Mesothelial cell of epicardium (in vitro differentiated cells): ENCODE results near the gene GGT6. TPM values are rescaled to one million over a fixed set of nuclear protein-coding genes. Genes with fewer than 3 reads are reported as not detected.

Experiments used
- DNase-seq, 2 experiments: peaks; one replicate each; pipeline ENCODE4 v3.0.0; 2021; ENCODE audit warnings: low spot score in 2 of 2; ENCODE audit not compliant: unreplicated experiment in 2 of 2
- H3K27ac Mint-ChIP-seq: 2 replicates; pipeline ENCODE4 v1.8.0; 2021; ENCODE audit warnings: mixed read lengths
- H3K27me3 Mint-ChIP-seq: 2 replicates; pipeline ENCODE4 v1.8.0; 2021; ENCODE audit warnings: low read depth, mixed read lengths
- H3K36me3 Mint-ChIP-seq: 2 replicates; pipeline ENCODE4 v1.8.0; 2021; ENCODE audit warnings: mixed read lengths
- H3K4me1 Mint-ChIP-seq: 2 replicates; pipeline ENCODE4 v1.8.0; 2021; ENCODE audit warnings: mixed read lengths
- H3K4me3 Mint-ChIP-seq: 2 replicates; pipeline ENCODE4 v1.8.0; 2021; ENCODE audit warnings: mild to moderate bottlenecking, moderate library complexity, mixed read lengths
- H3K9me3 Mint-ChIP-seq: 2 replicates; pipeline ENCODE4 v1.8.0; 2021; ENCODE audit warnings: mixed read lengths
- total RNA-seq: library from RNA; stranded (reverse); gene quantifications from 3 replicates; pipeline ENCODE4 v1.2.1, GENCODE V29; 2021
- TF ChIP-seq, protein P1 (sequence below): fragments of 200-600 bp; sonication (generic); IDR thresholded peaks from one replicate; pipeline ENCODE4 v1.5.0; 2021; ENCODE audit warnings: antibody characterized with exemption; ENCODE audit not compliant: unreplicated experiment

The GGT6 gene
- total RNA-seq, 1 donor from 2014 or later, result 0.27 TPM

DNA sequence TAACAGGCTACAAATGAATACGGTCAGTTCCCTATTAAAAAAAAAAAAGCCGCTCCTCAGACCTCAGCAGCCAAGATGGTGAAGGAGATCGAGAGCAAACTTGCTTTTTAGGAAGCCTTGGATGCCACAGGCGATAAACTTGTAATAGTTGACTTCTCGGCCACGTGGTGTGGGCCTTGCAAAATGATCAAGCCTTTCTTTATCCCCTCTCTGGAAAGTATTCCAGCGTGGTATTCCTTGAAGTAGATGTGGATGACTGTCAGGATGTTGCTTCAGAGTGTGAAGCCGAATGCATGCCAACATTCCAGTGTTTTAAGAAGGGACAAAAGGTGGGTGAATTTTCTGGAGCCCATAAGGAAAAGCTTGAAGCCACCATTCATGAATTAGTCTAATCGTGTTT, 11.8 kb upstream of the GGT6 start:
- DNase-seq, result no peak
- H3K4me3 Mint-ChIP-seq, result no peak overlapping the region
- TF ChIP-seq, protein P1, sequence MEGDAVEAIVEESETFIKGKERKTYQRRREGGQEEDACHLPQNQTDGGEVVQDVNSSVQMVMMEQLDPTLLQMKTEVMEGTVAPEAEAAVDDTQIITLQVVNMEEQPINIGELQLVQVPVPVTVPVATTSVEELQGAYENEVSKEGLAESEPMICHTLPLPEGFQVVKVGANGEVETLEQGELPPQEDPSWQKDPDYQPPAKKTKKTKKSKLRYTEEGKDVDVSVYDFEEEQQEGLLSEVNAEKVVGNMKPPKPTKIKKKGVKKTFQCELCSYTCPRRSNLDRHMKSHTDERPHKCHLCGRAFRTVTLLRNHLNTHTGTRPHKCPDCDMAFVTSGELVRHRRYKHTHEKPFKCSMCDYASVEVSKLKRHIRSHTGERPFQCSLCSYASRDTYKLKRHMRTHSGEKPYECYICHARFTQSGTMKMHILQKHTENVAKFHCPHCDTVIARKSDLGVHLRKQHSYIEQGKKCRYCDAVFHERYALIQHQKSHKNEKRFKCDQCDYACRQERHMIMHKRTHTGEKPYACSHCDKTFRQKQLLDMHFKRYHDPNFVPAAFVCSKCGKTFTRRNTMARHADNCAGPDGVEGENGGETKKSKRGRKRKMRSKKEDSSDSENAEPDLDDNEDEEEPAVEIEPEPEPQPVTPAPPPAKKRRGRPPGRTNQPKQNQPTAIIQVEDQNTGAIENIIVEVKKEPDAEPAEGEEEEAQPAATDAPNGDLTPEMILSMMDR, result no peak
- H3K9me3 Mint-ChIP-seq, result no peaks in the 10 kb centered on the region
- H3K27ac Mint-ChIP-seq, result no peak overlapping the region
- H3K36me3 Mint-ChIP-seq, result no peaks in the 10 kb centered on the region
- H3K27me3 Mint-ChIP-seq, result no peaks in the 10 kb centered on the region
- H3K4me1 Mint-ChIP-seq, result peaks cover 38% of the 10 kb centered on the region

DNA sequence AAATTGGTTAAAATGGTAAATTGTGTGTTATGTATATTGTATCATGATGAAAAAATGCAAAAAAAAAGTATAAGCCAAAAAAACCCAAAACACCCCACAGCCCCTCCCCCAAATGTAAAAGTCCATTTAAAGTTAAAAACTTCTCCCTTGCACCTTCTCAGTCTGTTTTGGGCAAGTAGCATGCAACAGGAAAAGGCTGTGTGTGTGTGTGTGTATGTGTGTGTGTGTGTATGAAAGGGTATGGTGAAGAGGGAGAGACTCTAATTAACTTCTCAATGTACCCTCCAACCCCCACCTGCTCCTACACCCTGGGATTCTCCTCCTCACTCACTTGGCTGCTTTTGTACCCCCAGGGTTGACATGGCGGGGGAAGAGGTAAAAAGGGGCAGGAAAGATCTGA, 9.2 kb upstream of the GGT6 start:
- H3K27ac Mint-ChIP-seq, result peak overlapping the region; percentile 64
- H3K4me1 Mint-ChIP-seq, result peaks cover 34% of the 10 kb centered on the region
- H3K9me3 Mint-ChIP-seq, result no peaks in the 10 kb centered on the region

DNA sequence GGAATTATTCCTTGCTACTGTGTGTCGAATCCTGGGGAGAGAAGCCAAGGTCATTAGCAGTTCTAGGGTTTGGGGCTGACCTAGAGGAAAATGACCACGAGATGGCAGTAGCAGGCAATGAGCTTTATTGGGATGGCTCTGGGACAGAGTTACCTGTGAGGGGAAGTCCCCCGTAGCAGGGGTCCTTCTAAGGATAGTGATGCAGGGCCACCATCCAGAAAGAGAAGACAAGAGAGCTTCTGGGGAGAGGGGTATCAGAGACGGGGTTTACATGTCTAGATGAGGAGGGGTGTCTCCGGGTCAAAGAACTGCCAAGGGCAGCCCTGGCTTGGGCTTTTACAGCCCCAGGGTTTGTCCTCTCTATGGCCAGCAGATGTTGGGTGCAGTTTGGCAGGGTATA, 6.4 kb upstream of the GGT6 start:
- DNase-seq, result peak in 1 of 2 experiments; percentile 77
- no peaks in the 10 kb centered on the region for H3K36me3 Mint-ChIP-seq
- H3K27me3 Mint-ChIP-seq, result no peaks in the 10 kb centered on the region
- peak overlapping the region; percentile 36 for H3K27ac Mint-ChIP-seq
- H3K4me1 Mint-ChIP-seq, result peaks cover 30% of the 10 kb centered on the region
- TF ChIP-seq, protein P1, result peak; percentile 58
- H3K4me3 Mint-ChIP-seq, result no peak overlapping the region
- H3K9me3 Mint-ChIP-seq, result no peaks in the 10 kb centered on the region

More for the DNA sequence above, 9.2 kb upstream of the GGT6 start:
- DNase-seq, result no peak
- no peaks in the 10 kb centered on the region for H3K36me3 Mint-ChIP-seq
- TF ChIP-seq, protein P1, result no peak
- H3K4me3 Mint-ChIP-seq, result no peak overlapping the region
- no peaks in the 10 kb centered on the region for H3K27me3 Mint-ChIP-seq

DNA sequence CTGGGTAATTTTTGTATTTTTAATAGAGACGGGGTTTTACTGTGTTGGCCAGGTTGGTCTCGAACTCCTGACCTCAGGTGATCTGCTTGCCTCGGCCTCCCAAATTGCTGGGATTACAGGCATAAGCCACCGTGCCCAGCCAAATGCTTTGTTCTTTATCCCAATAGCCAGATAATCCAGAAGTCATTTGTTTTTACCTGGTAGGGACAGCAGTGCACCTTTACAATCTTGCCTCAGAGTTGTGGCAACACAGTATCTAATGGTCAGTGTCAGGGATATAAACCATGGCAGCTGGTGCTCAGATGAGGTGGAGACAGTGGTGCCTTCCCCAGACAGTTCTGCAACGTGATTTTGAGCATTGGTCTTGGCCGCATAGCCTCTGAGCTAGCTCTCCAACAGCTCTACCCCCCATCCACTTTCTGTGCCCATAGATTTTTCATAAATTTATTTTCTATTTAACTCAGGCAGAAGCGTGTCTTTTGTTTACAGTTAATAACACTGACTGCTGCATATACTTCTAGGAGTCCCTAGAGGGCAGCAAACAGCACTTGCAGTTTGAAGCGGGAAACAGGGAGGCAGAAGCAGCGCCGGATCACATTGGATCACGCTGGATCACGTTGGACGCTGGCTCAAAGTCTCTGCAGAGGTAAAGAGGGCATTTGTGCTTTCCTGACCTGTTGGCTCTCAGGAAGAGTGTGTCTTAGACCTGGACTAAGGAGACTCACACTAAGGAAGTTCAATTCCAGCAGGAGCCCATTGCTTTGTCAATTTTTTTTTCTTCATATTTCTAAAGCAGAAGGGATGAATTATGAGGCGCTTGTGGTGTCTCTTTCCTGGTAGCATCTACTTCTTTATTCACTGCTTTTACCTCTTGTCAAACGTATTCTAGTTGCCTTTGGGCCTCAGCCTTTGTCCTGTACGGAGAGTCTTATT, 5.1 kb upstream of the GGT6 start:
- H3K9me3 Mint-ChIP-seq, result no peaks in the 10 kb centered on the region
- DNase-seq, result no peak
- H3K27me3 Mint-ChIP-seq, result no peaks in the 10 kb centered on the region
- H3K4me3 Mint-ChIP-seq, result no peak overlapping the region
- TF ChIP-seq, protein P1, result peak; percentile 56
- H3K27ac Mint-ChIP-seq, result peak overlapping the region; percentile 50
- peaks cover 37% of the 10 kb centered on the region for H3K4me1 Mint-ChIP-seq
- no peaks in the 10 kb centered on the region for H3K36me3 Mint-ChIP-seq

DNA sequence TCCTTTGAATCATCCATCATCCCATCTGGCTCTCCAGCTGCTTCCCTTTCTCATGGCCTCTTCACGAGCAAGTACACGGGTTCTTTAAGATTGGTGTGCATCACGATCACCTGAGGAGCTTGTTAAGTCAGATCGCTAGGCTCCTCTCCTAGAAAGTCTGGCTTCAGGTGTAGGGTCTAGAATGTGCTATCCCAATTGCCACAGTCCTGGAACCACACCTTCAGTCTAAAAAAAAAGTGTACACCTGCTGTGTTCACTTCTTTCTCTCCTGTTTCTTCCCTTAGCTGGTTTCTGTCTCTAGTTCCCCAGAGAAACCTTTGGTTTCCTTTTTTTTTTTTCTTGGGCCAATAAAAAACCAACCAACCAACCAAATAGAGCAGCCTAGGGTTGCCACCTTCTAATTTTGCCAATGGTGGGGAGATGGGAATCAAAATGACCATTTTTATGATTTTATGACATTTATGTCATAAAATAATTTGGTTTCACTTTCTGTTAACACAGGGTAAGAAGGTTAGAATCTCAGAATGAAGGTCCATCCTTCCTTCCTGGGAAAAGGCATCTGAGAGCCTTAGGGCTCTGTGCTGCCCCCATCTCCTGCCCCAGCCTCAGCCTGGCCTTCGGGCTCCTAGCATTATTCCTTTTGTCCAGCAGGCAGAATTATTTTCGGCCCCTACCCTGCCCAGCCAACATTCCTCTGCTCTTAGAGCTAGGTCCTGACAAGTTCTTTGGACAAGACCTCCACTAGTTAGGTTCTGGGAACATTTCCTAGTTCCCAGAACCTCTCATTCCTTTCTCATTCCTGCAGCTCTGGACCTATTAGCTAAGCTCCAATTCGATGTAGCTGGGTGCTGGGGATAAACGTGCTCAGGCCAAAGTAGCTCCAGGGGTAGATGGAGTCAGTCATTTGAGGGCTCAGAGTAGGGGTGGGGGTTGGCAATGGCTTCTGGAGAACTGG, 1.9 kb upstream of the GGT6 start:
- DNase-seq, result no peak
- Mint-ChIP-seq H3K4me3 (no peak overlapping the region), H3K27me3 (no peaks in the 10 kb centered on the region), H3K4me1 (peaks cover 29% of the 10 kb centered on the region), H3K27ac (no peak overlapping the region), H3K9me3 (no peaks in the 10 kb centered on the region), H3K36me3 (no peaks in the 10 kb centered on the region)
- TF ChIP-seq, protein P1, result no peak
